ENCODE results near the gene EBLN1. TPM values are rescaled to one million over a fixed set of nuclear protein-coding genes. Genes with fewer than 3 reads are reported as not detected.

Gene EBLN1
- total and polyA plus RNA-seq, 9 of the 15 experiments (the other 6 are each of a cell fraction or from before 2014, with no cell fraction given) = 0.06 to 3.1 (median 0.80) TPM

- TF ChIP-seq DDX20 (tag; IDR thresholded peaks at IDR 0.05; ENCODE audit: low read depth) (no peak), ZBTB5 (IDR thresholded peaks at IDR 0.05) (no peak), MTA2 (IDR thresholded peaks at IDR 0.05; ENCODE audit: low read depth) (no peak), SMARCB1 (IDR thresholded peaks at IDR 0.05; ENCODE audit: insufficient read length, low read depth) (no peak), FOXA3 (CRISPR knock-in tag; conservative IDR thresholded peaks at IDR 0.05 in 1 of 2, IDR thresholded peaks at IDR 0.05 in 1 of 2) (no peak), POLR2A (conservative IDR thresholded peaks at IDR 0.05) (no peak), ZNF23 (CRISPR knock-in tag; IDR thresholded peaks at IDR 0.05) (no peak), ZNF561 (CRISPR knock-in tag; conservative IDR thresholded peaks at IDR 0.05) (no peak), XRCC4 (IDR thresholded peaks at IDR 0.05; ENCODE audit: extremely low read depth, insufficient read depth, insufficient read length) (no peak), POU5F1 (IDR thresholded peaks at IDR 0.05; ENCODE audit: borderline replicate concordance, low read depth, low read length, partially characterized antibody) (no peak), RBM39 (optimal IDR thresholded peaks at IDR 0.05; ENCODE audit: low read depth, low read length) (no peak), ARNT (IDR thresholded peaks at IDR 0.05) (no peak)
- TF ChIP-seq, protein P1, sequence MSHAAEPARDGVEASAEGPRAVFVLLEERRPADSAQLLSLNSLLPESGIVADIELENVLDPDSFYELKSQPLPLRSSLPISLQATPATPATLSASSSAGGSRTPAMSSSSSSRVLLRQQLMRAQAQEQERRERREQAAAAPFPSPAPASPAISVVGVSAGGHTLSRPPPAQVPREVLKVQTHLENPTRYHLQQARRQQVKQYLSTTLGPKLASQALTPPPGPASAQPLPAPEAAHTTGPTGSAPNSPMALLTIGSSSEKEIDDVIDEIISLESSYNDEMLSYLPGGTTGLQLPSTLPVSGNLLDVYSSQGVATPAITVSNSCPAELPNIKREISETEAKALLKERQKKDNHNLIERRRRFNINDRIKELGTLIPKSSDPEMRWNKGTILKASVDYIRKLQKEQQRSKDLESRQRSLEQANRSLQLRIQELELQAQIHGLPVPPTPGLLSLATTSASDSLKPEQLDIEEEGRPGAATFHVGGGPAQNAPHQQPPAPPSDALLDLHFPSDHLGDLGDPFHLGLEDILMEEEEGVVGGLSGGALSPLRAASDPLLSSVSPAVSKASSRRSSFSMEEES (CRISPR knock-in tag; IDR thresholded peaks at IDR 0.05) = no peak
Observed at GRCh38 chr10:22159180-22159579, 58.6 kb downstream of the EBLN1 start (continued).

Other genes starting within 250 kb of the EBLN1 start
- 57.7 and 77.6 TPM in 2 replicates for gene DNAJC1, start 214.3 kb downstream of the EBLN1 start, total RNA-seq (2014; rRNA removed)
- 40.3 and 46.3 TPM in 2 replicates for gene DNAJC1, start 214.3 kb downstream of the EBLN1 start, total RNA-seq (2014; rRNA removed; fragmentation: Illumina TruSeq; extraction: Trizol)
- 43.7 and 47.5 TPM in 2 replicates for gene DNAJC1, start 214.3 kb downstream of the EBLN1 start, total RNA-seq (2015; rRNA removed; fragmentation: Illumina TruSeq; extraction: Trizol)
- gene DNAJC1, start 214.3 kb downstream of the EBLN1 start, total RNA-seq (2021) = 36.4 and 39.6 TPM in 2 replicates
- gene DNAJC1, start 214.3 kb downstream of the EBLN1 start, polyA plus RNA-seq (2011; rRNA removed) = 57.6 and 63.4 TPM in 2 replicates
- gene DNAJC1, start 214.3 kb downstream of the EBLN1 start, polyA plus RNA-seq (2014; fragmentation: Illumina TruSeq; extraction: Trizol) = 39.7 and 52.9 TPM in 2 replicates
- gene DNAJC1, start 214.3 kb downstream of the EBLN1 start, polyA plus RNA-seq (2014; fragmentation: Nextera tagmentation; extraction: Ambion mirVana) = 1 to 10 TPM; 5.4 to 6.5 TPM
- gene DNAJC1, start 214.3 kb downstream of the EBLN1 start, polyA plus RNA-seq (2014; rRNA removed) = 45.4 and 60.6 TPM in 2 replicates
- gene COMMD3, start 98.4 kb upstream of the EBLN1 start, total RNA-seq (2014; rRNA removed) = 50.7 and 51.3 TPM in 2 replicates
- 78.6 and 80.1 TPM in 2 replicates for gene COMMD3, start 98.4 kb upstream of the EBLN1 start, total RNA-seq (2014; rRNA removed; fragmentation: Illumina TruSeq; extraction: Trizol)
- gene COMMD3, start 98.4 kb upstream of the EBLN1 start, total RNA-seq (2015; rRNA removed; fragmentation: Illumina TruSeq; extraction: Trizol) = 77.5 and 85.9 TPM in 2 replicates
- gene COMMD3, start 98.4 kb upstream of the EBLN1 start, total RNA-seq (2021) = 69.4 and 82.0 TPM in 2 replicates
- 69.1 and 79.2 TPM in 2 replicates for gene COMMD3, start 98.4 kb upstream of the EBLN1 start, polyA plus RNA-seq (2011; rRNA removed)
- 63.2 and 70.3 TPM in 2 replicates for gene COMMD3, start 98.4 kb upstream of the EBLN1 start, polyA plus RNA-seq (2014; fragmentation: Illumina TruSeq; extraction: Trizol)
- gene COMMD3, start 98.4 kb upstream of the EBLN1 start, polyA plus RNA-seq (2014; fragmentation: Nextera tagmentation; extraction: Ambion mirVana) = 100 to 1,000 TPM; 216 to 217 TPM
- 72.5 and 80.5 TPM in 2 replicates for gene COMMD3, start 98.4 kb upstream of the EBLN1 start, polyA plus RNA-seq (2014; rRNA removed)
- 55.4 and 56.3 TPM in 2 replicates for gene BMI1, start 103.1 kb upstream of the EBLN1 start, total RNA-seq (2014; rRNA removed)
- gene BMI1, start 103.1 kb upstream of the EBLN1 start, total RNA-seq (2014; rRNA removed; fragmentation: Illumina TruSeq; extraction: Trizol) = 91.5 and 95.1 TPM in 2 replicates
- gene BMI1, start 103.1 kb upstream of the EBLN1 start, total RNA-seq (2015; rRNA removed; fragmentation: Illumina TruSeq; extraction: Trizol) = 96.4 and 103 TPM in 2 replicates
- gene BMI1, start 103.1 kb upstream of the EBLN1 start, total RNA-seq (2021) = 73.8 and 82.1 TPM in 2 replicates
- gene BMI1, start 103.1 kb upstream of the EBLN1 start, polyA plus RNA-seq (2011; rRNA removed) = 66.4 and 70.8 TPM in 2 replicates
- 64.2 and 84.2 TPM in 2 replicates for gene BMI1, start 103.1 kb upstream of the EBLN1 start, polyA plus RNA-seq (2014; fragmentation: Illumina TruSeq; extraction: Trizol)
- gene BMI1, start 103.1 kb upstream of the EBLN1 start, polyA plus RNA-seq (2014; fragmentation: Nextera tagmentation; extraction: Ambion mirVana) = 10 to 100 TPM; 21.4 to 30.0 TPM
- gene BMI1, start 103.1 kb upstream of the EBLN1 start, polyA plus RNA-seq (2014; rRNA removed) = 62.7 TPM in 2 replicates
- gene SPAG6, start 127.5 kb upstream of the EBLN1 start, total RNA-seq (2014; rRNA removed) = 3.5 and 4.2 TPM in 2 replicates
- gene SPAG6, start 127.5 kb upstream of the EBLN1 start, total RNA-seq (2014; rRNA removed; fragmentation: Illumina TruSeq; extraction: Trizol) = 11.8 and 12.7 TPM in 2 replicates
- gene SPAG6, start 127.5 kb upstream of the EBLN1 start, total RNA-seq (2015; rRNA removed; fragmentation: Illumina TruSeq; extraction: Trizol) = 8.1 and 12.0 TPM in 2 replicates
- 6.6 and 7.5 TPM in 2 replicates for gene SPAG6, start 127.5 kb upstream of the EBLN1 start, total RNA-seq (2021)
- 0.30 and 4.7 TPM in 2 replicates for gene SPAG6, start 127.5 kb upstream of the EBLN1 start, polyA plus RNA-seq (2011; rRNA removed)
- gene SPAG6, start 127.5 kb upstream of the EBLN1 start, polyA plus RNA-seq (2014; fragmentation: Illumina TruSeq; extraction: Trizol) = 12.9 and 15.7 TPM in 2 replicates
- 10 to 100 TPM; 17.5 to 23.1 TPM for gene SPAG6, start 127.5 kb upstream of the EBLN1 start, polyA plus RNA-seq (2014; fragmentation: Nextera tagmentation; extraction: Ambion mirVana)
- 10.5 and 11.2 TPM in 2 replicates for gene SPAG6, start 127.5 kb upstream of the EBLN1 start, polyA plus RNA-seq (2014; rRNA removed)

Measured in K562 (cell line).